A673 (cell line): Measurements from ENCODE around the gene FERD3L. TPM values are rescaled to one million over a fixed set of nuclear protein-coding genes. Genes with fewer than 3 reads are reported as not detected.

Experiments used
- BruUV-seq: library from RNA; stranded (reverse); fragments of 400-500 nt; replicated peaks from 2 replicates; lab custom pipeline; 2021; lab: Mats Ljungman, UMichigan
- CTCF ChIA-PET: fragments of 300-600 bp; sonication (Branson Sonifier 250); formaldehyde crosslinking; loops from one replicate; lab custom pipeline; 2022; ENCODE audit warnings: antibody characterized with exemption; lab: Charles Lee
- POLR2A ChIA-PET: fragments of 300-600 bp; sonication (Branson Sonifier 250); formaldehyde crosslinking; loops from one replicate; lab custom pipeline; 2022; ENCODE audit warnings: antibody characterized with exemption; ENCODE audit not compliant: low non-redundant PET; lab: Charles Lee
- DNase-seq: peaks from one replicate; pipeline ENCODE4 v3.0.0-alpha.2; 2015; ENCODE audit warnings: low spot score
- H3K27ac ChIP-seq: fragments of 200-600 bp; sonication (generic); 2 replicates; pipeline ENCODE4 v1.5.1; 2016; ENCODE audit warnings: mixed run types, low read depth, mild to moderate bottlenecking, mixed read lengths, antibody characterized with exemption, low read length; ENCODE audit not compliant: poor library complexity, severe bottlenecking
- H3K27me3 ChIP-seq: fragments of 200-600 bp; sonication (generic); replicated peaks from 2 replicates; pipeline ENCODE4 v1.6.1; 2017; ENCODE audit warnings: mixed run types, low read depth, mild to moderate bottlenecking, mixed read lengths, antibody characterized with exemption, low read length; ENCODE audit not compliant: insufficient read depth, poor library complexity
- H3K36me3 ChIP-seq: fragments of 200-600 bp; sonication (generic); 2 replicates; pipeline ENCODE4 v1.6.1; 2016; ENCODE audit warnings: mixed run types, mild to moderate bottlenecking, mixed read lengths, antibody characterized with exemption, low read length; ENCODE audit not compliant: insufficient read depth, poor library complexity, severe bottlenecking
- H3K4me1 ChIP-seq: fragments of 200-600 bp; sonication (generic); 2 replicates; pipeline ENCODE4 v1.6.1; 2017; ENCODE audit warnings: mixed run types, mild to moderate bottlenecking, mixed read lengths, antibody characterized with exemption, low read length; ENCODE audit not compliant: insufficient read depth, poor library complexity, severe bottlenecking
- H3K4me3 ChIP-seq: fragments of 200-600 bp; sonication (generic); 2 replicates; pipeline ENCODE4 v1.5.1; 2016; ENCODE audit warnings: low read depth, mixed run types, mild to moderate bottlenecking, mixed read lengths, low read length; ENCODE audit not compliant: poor library complexity, severe bottlenecking
- H3K9me3 ChIP-seq: fragments of 200-600 bp; sonication (generic); 2 replicates; pipeline ENCODE4 v1.6.1; 2016; ENCODE audit warnings: mixed run types, low read depth, mild to moderate bottlenecking, mixed read lengths, antibody characterized with exemption, low read length; ENCODE audit not compliant: poor library complexity, severe bottlenecking
- CTCF ChIP-seq: fragments of 300-800, 200-600 bp; sonication (generic); conservative IDR thresholded peaks from 2 replicates; pipeline ENCODE4 v1.5.1; 2017; ENCODE audit warnings: low read depth, mild to moderate bottlenecking, antibody characterized with exemption, low read length, moderate library complexity, mixed read lengths
- EZH2 ChIP-seq: fragments of 200-600 bp; sonication (generic); IDR thresholded peaks from 2 replicates; pipeline ENCODE4 v1.6.1; 2017; ENCODE audit warnings: borderline replicate concordance, low read depth, mild to moderate bottlenecking, mixed read lengths, antibody characterized with exemption, low read length; ENCODE audit not compliant: poor library complexity, severe bottlenecking
- intact Hi-C: fragments of 100-400 bp; cut with micrococcal nuclease; formaldehyde crosslinking; loops from one replicate; pipeline ENCODE4 v1.10.0; 2022; ENCODE audit not compliant: unreplicated experiment
- total RNA-seq: library from RNA; stranded (reverse); gene quantifications from 2 replicates; pipeline ENCODE4 v1.2.3, GENCODE V29; 2021

FERD3L gene
- total RNA-seq, 1 experiment from 2014 or later, result not detected

- intact Hi-C loops, result no loop called here
- H3K27ac ChIP-seq, result no peak overlapping the region
- DNase-seq, result no peak
Observed at GRCh38 chr7:19113002-19113350, 32.2 kb downstream of the FERD3L start.

GRCh38 chr7:19112274-19113001, 32.8 kb downstream of the FERD3L start:
- Histone ChIP-seq H3K4me3 (no peak overlapping the region), H3K9me3 (no peaks in the 10 kb centered on the region), H3K27ac (no peak overlapping the region), H3K36me3 (peaks cover 13% of the 10 kb centered on the region), H3K27me3 (no peaks in the 10 kb centered on the region), H3K4me1 (peaks cover 30% of the 10 kb centered on the region)
- BruUV-seq, result no TSS peak
- TF ChIP-seq EZH2, result no peak
- TF ChIP-seq CTCF, result no peak
- CTCF ChIA-PET, result no interaction called here
- intact Hi-C loops, result no loop called here
- POLR2A ChIA-PET, result no interaction called here
- no peak for DNase-seq

More at GRCh38 chr7:19113002-19113350, 32.2 kb downstream of the FERD3L start:
- Histone ChIP-seq H3K27me3 (no peaks in the 10 kb centered on the region), H3K4me1 (peaks cover 26% of the 10 kb centered on the region), H3K36me3 (peaks cover 13% of the 10 kb centered on the region), H3K4me3 (no peak overlapping the region), H3K9me3 (no peaks in the 10 kb centered on the region)
- ChIA-PET CTCF (no interaction called here), POLR2A (no interaction called here)
- TF ChIP-seq EZH2, result no peak
- TF ChIP-seq CTCF, result no peak
- BruUV-seq, result no TSS peak

GRCh38 chr7:19111474-19112273, 33.5 kb downstream of the FERD3L start:
- POLR2A ChIA-PET, result no interaction called here
- DNase-seq, result no peak
- Histone ChIP-seq H3K4me1 (peaks cover 37% of the 10 kb centered on the region), H3K36me3 (peaks cover 13% of the 10 kb centered on the region), H3K27me3 (no peaks in the 10 kb centered on the region), H3K4me3 (no peak overlapping the region), H3K9me3 (no peaks in the 10 kb centered on the region), H3K27ac (no peak overlapping the region)
- BruUV-seq, result no TSS peak
- TF ChIP-seq CTCF (no peak), EZH2 (no peak)
- intact Hi-C loops, result no loop called here
- CTCF ChIA-PET, result no interaction called here
